Sigmoid colon (tissue), 7 donors: ENCODE results near the gene NBAS. TPM values are rescaled to one million over a fixed set of nuclear protein-coding genes. Genes with fewer than 3 reads are reported as not detected.
"Not testable (repeated sequence)": the region's sequence is repeated elsewhere in the genome, so short reads cannot be mapped to it uniquely, and the experiment has no call there.

ENCODE experiments used
- DNase-seq: peaks from one replicate; pipeline ENCODE4 v3.0.0-alpha.2; 2019
- H3K27ac ChIP-seq, 4 donors: fragments of 200-600 bp; sonication (generic); one replicate each; pipeline ENCODE4 v1.5.1; 2016 to 2019; ENCODE audit warnings: mild to moderate bottlenecking in 1 of 4
- H3K27me3 ChIP-seq, 3 donors: fragments of 200-600 bp; sonication (generic); one replicate each; pipeline ENCODE4 v1.5.1; 2019; ENCODE audit warnings: mild to moderate bottlenecking in 1 of 3
- H3K36me3 ChIP-seq, 4 donors: fragments of 200-600 bp; sonication (generic); one replicate each; pipeline ENCODE4 v1.5.1; 2016 to 2019
- H3K4me1 ChIP-seq, 4 donors: fragments of 200-600 bp; sonication (generic); one replicate each; pipeline ENCODE4 v1.5.1; 2017 to 2019
- H3K4me3 ChIP-seq, 4 donors: fragments of 200-600 bp; sonication (generic); one replicate each; pipeline ENCODE4 v1.5.1; 2017 to 2019; ENCODE audit warnings: mild to moderate bottlenecking in 2 of 4, moderate library complexity in 1 of 4
- H3K9me3 ChIP-seq, 4 donors: fragments of 200-600 bp in 3 of 4; sonication (generic) in 3 of 4; one replicate each; pipeline versions ENCODE4 v1.5.1 to v1.6.1; 2013 to 2019
- CTCF ChIP-seq, 4 experiments: fragments of 450-650 bp in 3 of 4; fragments of 200-600 bp in 1 of 4; IDR thresholded peaks; one replicate each; pipeline ENCODE4 v1.5.1; 2016 to 2019; ENCODE audit warnings: antibody characterized with exemption in 4 of 4, mild to moderate bottlenecking in 3 of 4, moderate library complexity in 2 of 4
- EP300 ChIP-seq, 4 donors: sonication (generic); formaldehyde crosslinking; IDR thresholded peaks; one replicate each; pipeline ENCODE4 v1.6.1; 2017; ENCODE audit warnings: antibody characterized with exemption in 4 of 4
- POLR2A ChIP-seq, 2 donors: fragments of 450-650 bp; IDR thresholded peaks; one replicate each; pipeline ENCODE4 v1.6.1; 2016; ENCODE audit warnings: antibody characterized with exemption in 2 of 2, mild to moderate bottlenecking in 2 of 2, moderate library complexity in 2 of 2
- POLR2AphosphoS5 ChIP-seq, 4 donors: sonication (generic); formaldehyde crosslinking; IDR thresholded peaks; one replicate each; pipeline ENCODE4 v1.6.1; 2017; ENCODE audit warnings: antibody characterized with exemption in 4 of 4
- WGBS, 2 donors: extraction: QIAGEN DNeasy Blood & Tissue Kit; methylation state at CpG; one replicate each; pipeline ENCODE4 v1.1.7; 2013; 5-methylcytosine and 5-hydroxymethylcytosine counted together
- intact Hi-C: fragments of 100-400 bp; cut with DNase I; formaldehyde crosslinking; loops from one replicate; pipeline ENCODE4 v1.15.1; 2023
- polyA plus RNA-seq, 3 donors: library from polyadenylated mRNA; stranded (reverse); fragments of 200-250 nt; gene quantifications; one replicate each; pipeline ENCODE4 v1.2.3, GENCODE V29; 2013
- total RNA-seq, 4 donors: library from RNA; depleted of rRNA; stranded (reverse); fragments of >200 nt; gene quantifications; one replicate each; pipeline ENCODE4 v1.1.0, GENCODE V29; 2016
- donor health status: healthy with polysubstance abuse.
- donor health status: Bipolar disorder and iron deficiency.
- donor health status: healthy.

NBAS gene
- total and polyA plus RNA-seq, 7 donors, result 3.9 to 53.2 (median 41.9) TPM

GRCh38 chr2:15253835-15254286 lies 307.3 kb downstream of the NBAS start:
- Histone ChIP-seq H3K27ac (no peak overlapping the region), H3K36me3 (no peaks in the 10 kb centered on the region), H3K27me3 (no peaks in the 10 kb centered on the region), H3K4me1 (no peaks in the 10 kb centered on the region), H3K4me3 (no peak overlapping the region), H3K9me3 (peaks cover 0 to 3% (median under 1%) of the 10 kb centered on the region in 4 donors)
- intact Hi-C loops, result no loop called here
- TF ChIP-seq POLR2A (IDR thresholded peaks at IDR 0.05), result no peak
- no peak for TF ChIP-seq EP300 (IDR thresholded peaks at IDR 0.05)
- TF ChIP-seq POLR2AphosphoS5 (IDR thresholded peaks at IDR 0.05), result no peak
- no peak for TF ChIP-seq CTCF (IDR thresholded peaks at IDR 0.05)
- 87 to 92% methylated on average over 3 of the region's 3 CpGs for WGBS, 2 donors
- DNase-seq, result no peak

- TF ChIP-seq EP300 (IDR thresholded peaks at IDR 0.05), result no peak
- no peak for TF ChIP-seq POLR2AphosphoS5 (IDR thresholded peaks at IDR 0.05)
- TF ChIP-seq POLR2A (IDR thresholded peaks at IDR 0.05), result no peak
- TF ChIP-seq CTCF (IDR thresholded peaks at IDR 0.05), result no peak
- 95 to 98% methylated on average over 2 of the region's 2 CpGs for WGBS, 2 donors
- H3K27me3 ChIP-seq, result no peaks in the 10 kb centered on the region
- intact Hi-C loops, result no loop called here
- H3K9me3 ChIP-seq, result peaks cover 0 to 3% (median 0%) of the 10 kb centered on the region in 4 donors
- H3K4me1 ChIP-seq, result no peaks in the 10 kb centered on the region
- H3K36me3 ChIP-seq, result no peaks in the 10 kb centered on the region
- DNase-seq, result no peak
- H3K4me3 ChIP-seq, result no peak overlapping the region
- H3K27ac ChIP-seq, result no peak overlapping the region
These were observed 307.9 kb downstream of the NBAS start for GRCh38 chr2:15253247-15253646.

GRCh38 chr2:15251753-15252152 lies 309.4 kb downstream of the NBAS start:
- intact Hi-C loops, result no loop called here
- Histone ChIP-seq H3K9me3 (peaks cover 0 to 3% (median 0%) of the 10 kb centered on the region in 4 donors), H3K27me3 (no peaks in the 10 kb centered on the region), H3K27ac (no peak overlapping the region), H3K4me3 (no peak overlapping the region), H3K4me1 (peaks cover 0 to 2% (median 0%) of the 10 kb centered on the region in 4 donors), H3K36me3 (no peaks in the 10 kb centered on the region)
- DNase-seq, result no peak
- 82 to 91% methylated on average over 3 of the region's 3 CpGs for WGBS, 2 donors
- TF ChIP-seq EP300 (IDR thresholded peaks at IDR 0.05), result no peak

- DNase-seq, H3K27me3 ChIP-seq, H3K9me3 ChIP-seq, intact Hi-C loops, H3K4me3 ChIP-seq, H3K36me3 ChIP-seq, H3K4me1 ChIP-seq, H3K27ac ChIP-seq: not testable (repeated sequence)
- 89 to 91% methylated on average over 3 of the region's 3 CpGs for WGBS, 2 donors
These were observed 310.2 kb downstream of the NBAS start for GRCh38 chr2:15250946-15251345.

GRCh38 chr2:15246870-15247269 lies 314.3 kb downstream of the NBAS start:
- no peaks in the 10 kb centered on the region for H3K27me3 ChIP-seq

More at GRCh38 chr2:15246870-15247269, 314.3 kb downstream of the NBAS start:
- intact Hi-C loops, result no loop called here
- Histone ChIP-seq H3K27ac (no peak overlapping the region), H3K36me3 (no peaks in the 10 kb centered on the region), H3K4me1 (peaks cover 0 to 4% (median 0%) of the 10 kb centered on the region in 4 donors), H3K4me3 (no peak overlapping the region), H3K9me3 (peaks cover 0 to 3% (median 0%) of the 10 kb centered on the region in 4 donors)
- DNase-seq, result no peak
- WGBS, 2 donors, result 91 to 96% methylated on average over 5 of the region's 5 CpGs
- TF ChIP-seq POLR2A (IDR thresholded peaks at IDR 0.05) (no peak), POLR2AphosphoS5 (IDR thresholded peaks at IDR 0.05) (no peak), CTCF (IDR thresholded peaks at IDR 0.05) (no peak), EP300 (IDR thresholded peaks at IDR 0.05) (no peak)
